Activated T-cell treated with anti-CD3 and anti-CD28 coated beads, Interleukin-2, amount 50 U/mL, for 4 hours (primary cell): Measurements from ENCODE around the gene SCO1. TPM values are rescaled to one million over a fixed set of nuclear protein-coding genes. Genes with fewer than 3 reads are reported as not detected.

Source experiments
- ATAC-seq, 2 donors: fragments of 200-7000 bp; cut with Tn5 transposase; one replicate each; pipeline ENCODE4 v1.10.0; 2021
- DNase-seq: peaks from one replicate; pipeline ENCODE4 v3.0.0-alpha.2; 2020
- H3K27me3 Mint-ChIP-seq: one replicate; pipeline ENCODE4 v1.8.0; 2021; ENCODE audit warnings: low read depth, mixed read lengths
- H3K36me3 Mint-ChIP-seq: one replicate; pipeline ENCODE4 v1.8.0; 2022; ENCODE audit warnings: mixed read lengths; ENCODE audit not compliant: insufficient read depth
- H3K4me1 Mint-ChIP-seq: one replicate; pipeline ENCODE4 v1.8.0; 2021; ENCODE audit warnings: low read depth, mixed read lengths
- H3K4me3 Mint-ChIP-seq: one replicate; pipeline ENCODE4 v1.8.0; 2021; ENCODE audit warnings: mild to moderate bottlenecking, moderate library complexity, mixed read lengths
- H3K9me3 Mint-ChIP-seq: one replicate; pipeline ENCODE4 v1.8.0; 2021; ENCODE audit warnings: mixed read lengths
- total RNA-seq, 3 donors: library from RNA; stranded (reverse); gene quantifications; one replicate each; pipeline ENCODE4 v1.2.1, GENCODE V29; 2021

Gene SCO1
- total RNA-seq, 3 donors from 2014 or later = 54.7 to 56.2 (median 55.7) TPM

DNA sequence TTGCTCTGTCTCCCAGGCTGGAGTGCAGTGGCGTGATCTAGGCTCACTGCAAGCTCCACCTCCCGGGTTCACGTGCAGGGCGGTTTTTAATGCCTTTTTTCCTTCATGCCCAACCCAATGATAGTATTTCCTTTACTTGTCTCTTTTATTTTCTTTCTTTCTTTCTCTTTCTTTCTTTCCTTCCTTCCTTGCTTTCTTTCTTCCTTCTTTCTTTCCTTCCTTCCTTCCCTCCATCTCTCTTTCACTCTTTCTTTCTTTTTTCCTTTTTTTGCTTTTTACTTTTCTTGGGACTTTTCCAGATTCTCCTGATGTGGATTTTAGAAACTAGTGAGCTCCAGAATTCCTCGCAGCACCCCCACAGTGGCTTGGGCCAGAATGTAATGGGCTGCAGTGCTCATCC lies 43.3 kb downstream of the SCO1 start:
- no peak for DNase-seq
- Mint-ChIP-seq H3K4me3 (no peak overlapping the region), H3K27me3 (no peaks in the 10 kb centered on the region), H3K4me1 (peaks cover 15% of the 10 kb centered on the region), H3K9me3 (no peaks in the 10 kb centered on the region), H3K36me3 (peaks cover 8% of the 10 kb centered on the region)
- no peak for ATAC-seq

DNA sequence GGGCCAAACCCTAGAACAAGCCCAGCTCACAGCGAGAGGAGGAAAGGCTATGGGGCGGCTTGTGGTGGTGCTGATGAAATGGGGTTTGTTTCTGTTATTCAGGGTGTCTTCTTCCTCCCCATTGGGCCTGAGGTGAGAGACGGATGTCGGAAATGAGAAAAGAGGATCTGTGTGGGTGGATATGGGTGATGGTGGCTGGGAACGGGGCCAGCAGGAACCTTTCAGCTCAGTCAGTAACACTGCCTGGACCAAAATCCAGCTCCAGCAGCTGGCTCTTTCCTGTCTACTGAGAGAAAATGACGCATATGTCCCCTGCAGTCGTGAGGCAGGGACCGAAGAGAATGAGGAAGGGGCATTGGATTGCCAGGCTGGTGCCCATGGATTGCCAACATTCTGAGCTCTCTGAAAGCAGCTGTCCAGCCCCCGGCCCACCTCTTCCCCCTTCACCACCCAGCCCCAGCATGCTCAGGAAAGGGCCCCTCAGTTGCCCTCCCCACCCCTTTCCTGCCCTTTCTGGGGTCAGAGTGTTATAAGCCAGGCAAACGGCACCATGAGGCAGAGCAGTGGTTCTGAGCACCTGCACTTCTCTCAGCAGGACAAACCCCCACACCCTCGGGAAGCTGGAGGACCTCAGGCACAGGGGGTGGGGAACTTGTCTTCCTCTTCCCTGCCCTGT lies 44.2 kb downstream of the SCO1 start:
- H3K4me3 Mint-ChIP-seq = no peak overlapping the region
- peaks cover 15% of the 10 kb centered on the region for H3K4me1 Mint-ChIP-seq
- ATAC-seq = peak; percentile 48 to 53
- peaks cover 5% of the 10 kb centered on the region for H3K36me3 Mint-ChIP-seq
- no peaks in the 10 kb centered on the region for H3K27me3 Mint-ChIP-seq
- DNase-seq = no peak
- H3K9me3 Mint-ChIP-seq = no peaks in the 10 kb centered on the region

DNA sequence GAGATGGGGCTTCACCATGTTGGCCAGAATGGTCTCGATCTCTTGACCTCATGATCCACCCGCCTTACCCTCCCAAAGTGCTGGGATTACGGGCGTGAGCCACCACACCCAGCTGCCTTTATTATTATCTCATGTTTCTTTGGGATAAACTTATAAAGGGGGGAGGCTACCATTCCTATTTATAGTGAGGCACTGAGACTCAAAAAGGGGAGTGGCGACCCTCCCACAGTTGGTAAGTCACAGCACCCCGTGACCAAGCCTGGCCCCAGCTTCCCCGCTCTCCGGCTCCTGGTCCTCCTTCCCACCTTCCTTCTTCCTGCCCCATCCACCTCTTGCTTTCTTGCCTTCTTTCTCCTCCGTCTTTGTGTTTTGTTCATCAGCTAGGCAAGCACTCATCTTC lies 45.4 kb downstream of the SCO1 start:
- Mint-ChIP-seq H3K27me3 (no peaks in the 10 kb centered on the region), H3K4me1 (peaks cover 15% of the 10 kb centered on the region), H3K9me3 (no peaks in the 10 kb centered on the region), H3K36me3 (peaks cover 5% of the 10 kb centered on the region), H3K4me3 (no peak overlapping the region)
- no peak for DNase-seq
- ATAC-seq = no peak

DNA sequence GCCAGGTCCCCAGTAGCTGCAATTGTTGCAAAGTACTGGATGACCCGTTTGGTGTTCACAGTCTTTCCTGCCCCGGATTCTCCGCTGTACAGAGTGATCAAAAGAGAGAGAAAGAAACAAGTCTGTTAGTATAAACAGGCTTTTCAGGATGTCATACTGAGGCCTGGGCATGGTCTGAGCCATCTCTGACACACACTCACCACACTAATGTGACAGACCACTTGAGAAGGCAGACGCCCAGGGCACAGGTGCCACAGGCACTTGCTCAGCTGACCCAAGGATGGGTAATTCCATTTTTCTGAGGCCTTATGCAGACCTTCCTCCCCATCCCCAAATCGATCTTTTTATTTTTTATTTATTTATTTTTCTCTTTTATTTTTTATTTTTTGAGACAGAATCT lies 47.7 kb downstream of the SCO1 start:
- Mint-ChIP-seq H3K27me3 (no peaks in the 10 kb centered on the region), H3K9me3 (no peaks in the 10 kb centered on the region), H3K36me3 (peaks cover 8% of the 10 kb centered on the region), H3K4me1 (peaks cover 17% of the 10 kb centered on the region), H3K4me3 (no peak overlapping the region)
- no peak for ATAC-seq
- no peak for DNase-seq

DNA sequence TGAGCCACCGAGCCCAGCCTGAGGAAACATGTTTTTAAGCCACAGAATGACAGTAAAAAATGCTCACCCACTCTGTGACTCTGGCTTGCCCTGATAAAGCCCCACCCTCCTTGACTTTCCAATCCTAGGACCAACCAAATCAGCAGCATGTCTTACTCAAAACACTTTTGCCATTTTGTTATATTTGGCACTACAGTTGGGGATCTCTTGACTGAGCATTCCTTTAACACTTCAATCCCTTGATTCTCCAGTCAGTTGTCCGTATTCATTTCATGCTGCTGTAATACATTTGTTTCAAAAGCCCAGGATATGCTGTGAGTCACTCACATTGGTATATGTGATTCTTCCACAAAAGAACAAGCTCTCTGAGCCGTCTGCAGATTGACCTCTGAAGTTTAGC lies 48.4 kb downstream of the SCO1 start:
- no peak for ATAC-seq
- Mint-ChIP-seq H3K9me3 (no peaks in the 10 kb centered on the region), H3K4me3 (no peak overlapping the region), H3K4me1 (peaks cover 15% of the 10 kb centered on the region), H3K27me3 (no peaks in the 10 kb centered on the region), H3K36me3 (peaks cover 9% of the 10 kb centered on the region)
- no peak for DNase-seq

DNA sequence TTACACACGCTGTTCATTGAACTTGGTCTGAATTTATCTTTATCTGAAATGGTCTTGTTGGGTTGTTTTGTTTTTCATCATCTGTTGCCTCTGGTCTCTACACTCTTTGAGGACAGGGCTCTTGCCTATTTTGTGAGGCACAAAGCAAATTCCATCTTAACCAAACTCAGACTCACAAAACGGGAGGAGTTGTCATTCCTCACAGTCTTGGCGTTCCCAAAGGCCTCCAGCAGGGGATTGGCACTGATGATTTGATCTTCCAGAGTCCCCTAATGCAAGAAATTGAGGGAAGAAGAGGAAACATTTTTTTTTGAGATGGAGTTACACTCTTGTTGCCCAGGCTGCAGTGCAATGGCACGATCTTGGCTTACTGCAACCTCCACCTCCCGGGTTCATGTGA lies 49.0 kb downstream of the SCO1 start:
- ATAC-seq (no peak), DNase-seq (no peak)
- Mint-ChIP-seq H3K9me3 (no peaks in the 10 kb centered on the region), H3K4me3 (no peak overlapping the region), H3K4me1 (peaks cover 9% of the 10 kb centered on the region), H3K36me3 (peaks cover 9% of the 10 kb centered on the region), H3K27me3 (no peaks in the 10 kb centered on the region)

DNA sequence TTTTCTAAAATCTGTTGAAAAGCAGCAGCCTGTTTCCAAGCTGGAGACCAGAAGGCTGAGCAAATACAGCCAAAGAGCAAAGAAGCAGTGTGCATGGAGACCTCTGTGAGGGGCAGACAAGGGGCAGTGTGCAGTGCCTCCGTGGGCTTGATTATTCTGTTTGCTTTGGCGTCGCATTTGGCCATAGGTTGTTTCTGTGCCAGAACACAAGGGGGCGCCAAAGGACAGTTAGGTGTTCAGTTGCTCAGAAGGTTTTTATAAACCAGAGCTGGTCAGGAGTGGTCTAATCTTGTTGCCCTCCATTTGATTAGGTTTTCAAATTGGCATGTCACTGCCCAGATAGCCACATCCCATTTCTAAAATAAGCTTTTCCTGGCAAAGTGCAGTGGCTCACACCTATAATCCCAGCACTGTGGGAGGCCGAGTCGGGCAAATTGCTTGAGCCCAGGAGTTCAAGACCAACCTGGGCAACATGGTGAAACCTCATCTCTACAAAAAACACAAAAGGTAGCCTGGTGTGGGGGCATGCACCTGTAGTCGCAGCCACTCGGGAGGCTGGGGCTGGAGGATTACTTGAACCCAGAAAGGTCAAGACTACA lies 50.8 kb downstream of the SCO1 start:
- Mint-ChIP-seq H3K4me1 (peaks cover 2% of the 10 kb centered on the region), H3K36me3 (peaks cover 19% of the 10 kb centered on the region), H3K4me3 (no peak overlapping the region), H3K27me3 (no peaks in the 10 kb centered on the region), H3K9me3 (no peaks in the 10 kb centered on the region)
- ATAC-seq = peak; percentile 61 to 63
- peak; percentile 71 for DNase-seq

DNA sequence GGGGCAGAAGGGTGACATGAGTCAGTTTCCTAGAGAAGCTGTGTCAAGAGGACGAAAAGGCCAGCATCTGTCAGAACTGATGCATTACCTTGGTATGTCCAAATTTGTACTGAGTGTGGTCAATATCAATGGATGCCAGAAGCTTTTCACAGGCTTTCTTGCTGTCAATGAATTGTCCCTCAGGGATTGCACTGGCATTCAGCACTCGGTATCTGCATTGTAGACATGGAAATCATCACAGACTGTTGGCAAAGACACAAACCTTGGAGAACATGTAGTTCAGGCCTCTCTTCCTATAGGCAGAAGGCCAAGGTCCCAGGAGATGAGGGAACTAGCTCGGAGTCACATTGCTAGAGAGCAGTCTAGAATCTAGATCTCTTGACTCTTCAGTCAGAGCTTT lies 56.9 kb downstream of the SCO1 start:
- Mint-ChIP-seq H3K27me3 (no peaks in the 10 kb centered on the region), H3K36me3 (peaks cover 50% of the 10 kb centered on the region), H3K4me3 (no peak overlapping the region), H3K9me3 (no peaks in the 10 kb centered on the region), H3K4me1 (peaks cover 1% of the 10 kb centered on the region)
- DNase-seq = no peak
- no peak for ATAC-seq

DNA sequence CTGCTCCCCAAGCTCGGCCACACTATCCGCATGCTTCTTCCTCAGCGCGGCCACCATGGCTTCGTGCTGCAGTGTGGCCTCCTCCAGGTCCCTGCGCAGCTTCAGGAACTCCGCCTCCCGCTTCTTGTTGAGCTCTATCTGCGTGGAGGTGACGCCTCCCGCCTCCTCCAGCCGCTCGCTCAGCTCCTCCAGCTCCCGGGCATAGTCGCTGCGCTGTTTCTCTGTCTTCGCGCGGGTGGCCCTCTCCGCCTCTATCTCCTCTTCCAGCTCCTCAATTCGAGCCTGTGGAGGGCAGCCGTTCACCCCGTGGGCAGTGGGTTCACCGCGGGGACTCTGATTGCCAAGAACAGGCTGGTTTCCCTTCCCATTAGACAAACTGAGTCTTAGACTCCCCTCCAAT lies 59.2 kb downstream of the SCO1 start:
- no peak for ATAC-seq
- no peak overlapping the region for H3K4me3 Mint-ChIP-seq
- peaks cover 5% of the 10 kb centered on the region for H3K4me1 Mint-ChIP-seq

DNA sequence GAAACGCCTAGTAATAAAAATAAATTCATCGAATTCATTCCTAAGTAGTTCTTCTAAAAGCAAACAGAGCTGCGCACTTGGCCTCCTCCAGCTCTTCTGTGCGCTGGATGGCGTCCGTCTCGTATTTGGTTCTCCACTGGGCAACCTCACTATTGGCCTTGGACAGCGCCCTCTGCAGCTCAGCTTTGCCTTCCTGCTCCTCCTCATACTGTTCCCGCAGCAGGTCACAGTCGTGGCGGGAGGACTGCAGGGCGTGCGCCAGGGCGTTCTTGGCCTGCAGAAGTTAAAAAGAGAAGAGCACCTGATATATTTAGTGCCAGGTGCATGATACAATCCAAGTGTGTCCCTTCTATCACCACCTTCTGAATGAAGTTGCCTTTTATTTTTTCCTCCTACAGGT lies 62.0 kb downstream of the SCO1 start:
- DNase-seq (no peak), ATAC-seq (no peak)
- no peak overlapping the region for H3K4me3 Mint-ChIP-seq
- H3K27me3 Mint-ChIP-seq = no peaks in the 10 kb centered on the region
- peaks cover 40% of the 10 kb centered on the region for H3K36me3 Mint-ChIP-seq
- no peaks in the 10 kb centered on the region for H3K9me3 Mint-ChIP-seq
- H3K4me1 Mint-ChIP-seq = peaks cover 7% of the 10 kb centered on the region

More for the DNA sequence above, 59.2 kb downstream of the SCO1 start:
- no peaks in the 10 kb centered on the region for H3K9me3 Mint-ChIP-seq
- no peaks in the 10 kb centered on the region for H3K27me3 Mint-ChIP-seq
- H3K36me3 Mint-ChIP-seq = peaks cover 48% of the 10 kb centered on the region
- no peak for DNase-seq

DNA sequence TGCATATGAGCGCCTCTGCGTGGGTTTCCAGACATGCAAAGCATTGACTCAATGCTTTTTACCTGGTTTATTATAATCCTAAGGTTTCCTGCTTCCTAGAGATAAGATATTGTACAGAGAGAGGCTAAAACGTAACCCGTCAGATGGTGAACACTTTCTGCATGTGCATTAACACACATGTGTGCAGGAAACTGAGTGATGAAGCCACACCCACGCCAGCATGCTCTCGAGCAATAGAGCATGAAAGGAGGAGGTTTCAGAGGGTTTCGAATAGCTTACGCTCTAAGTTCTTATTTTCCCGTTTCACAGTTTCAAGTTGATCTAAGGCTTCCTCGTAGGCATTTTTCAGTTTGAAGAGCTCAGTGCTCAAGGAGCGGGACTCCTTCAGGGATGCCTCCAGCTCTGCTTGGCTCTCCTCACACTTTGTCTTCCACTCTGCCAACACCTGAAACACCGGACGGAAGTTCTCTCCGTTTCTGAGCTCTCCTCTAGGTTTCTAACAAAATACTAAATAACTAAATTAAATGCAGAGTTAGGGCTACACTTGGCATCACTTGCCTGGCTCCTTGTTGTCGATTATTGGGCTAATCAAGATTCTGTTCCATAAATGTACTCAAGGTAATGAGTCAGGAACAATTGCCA lies 63.5 kb downstream of the SCO1 start:
- Mint-ChIP-seq H3K36me3 (peaks cover 35% of the 10 kb centered on the region), H3K9me3 (no peaks in the 10 kb centered on the region)
- DNase-seq = no peak

DNA sequence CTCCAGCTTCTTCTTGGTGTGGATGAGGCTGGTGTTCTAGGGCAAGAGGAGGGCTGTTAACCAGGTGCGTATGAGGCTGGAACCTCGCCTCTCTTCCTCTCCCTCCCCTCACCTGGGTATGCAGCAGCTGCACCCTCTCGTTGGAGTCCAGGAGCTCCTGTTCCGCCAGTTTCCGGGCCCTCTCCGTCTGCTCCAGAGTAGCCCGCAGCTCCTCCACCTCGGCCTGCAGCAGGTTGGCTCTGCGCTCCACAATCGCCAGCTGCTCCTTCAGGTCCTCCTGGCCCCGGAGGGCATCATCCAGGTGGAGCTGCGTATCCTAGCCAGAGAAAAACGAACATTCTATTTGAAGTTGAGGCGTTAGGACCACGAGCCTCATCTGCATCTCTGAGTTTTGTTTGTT lies 65.6 kb downstream of the SCO1 start:
- Mint-ChIP-seq H3K27me3 (no peaks in the 10 kb centered on the region), H3K36me3 (peaks cover 26% of the 10 kb centered on the region), H3K9me3 (no peaks in the 10 kb centered on the region), H3K4me1 (peaks cover 7% of the 10 kb centered on the region), H3K4me3 (no peak overlapping the region)
- DNase-seq (no peak), ATAC-seq (no peak)

More for the DNA sequence above, 63.5 kb downstream of the SCO1 start:
- H3K4me3 Mint-ChIP-seq = no peak overlapping the region
- H3K4me1 Mint-ChIP-seq = peaks cover 7% of the 10 kb centered on the region
- H3K27me3 Mint-ChIP-seq = no peaks in the 10 kb centered on the region
- peak; percentile 14 to 51 for ATAC-seq

DNA sequence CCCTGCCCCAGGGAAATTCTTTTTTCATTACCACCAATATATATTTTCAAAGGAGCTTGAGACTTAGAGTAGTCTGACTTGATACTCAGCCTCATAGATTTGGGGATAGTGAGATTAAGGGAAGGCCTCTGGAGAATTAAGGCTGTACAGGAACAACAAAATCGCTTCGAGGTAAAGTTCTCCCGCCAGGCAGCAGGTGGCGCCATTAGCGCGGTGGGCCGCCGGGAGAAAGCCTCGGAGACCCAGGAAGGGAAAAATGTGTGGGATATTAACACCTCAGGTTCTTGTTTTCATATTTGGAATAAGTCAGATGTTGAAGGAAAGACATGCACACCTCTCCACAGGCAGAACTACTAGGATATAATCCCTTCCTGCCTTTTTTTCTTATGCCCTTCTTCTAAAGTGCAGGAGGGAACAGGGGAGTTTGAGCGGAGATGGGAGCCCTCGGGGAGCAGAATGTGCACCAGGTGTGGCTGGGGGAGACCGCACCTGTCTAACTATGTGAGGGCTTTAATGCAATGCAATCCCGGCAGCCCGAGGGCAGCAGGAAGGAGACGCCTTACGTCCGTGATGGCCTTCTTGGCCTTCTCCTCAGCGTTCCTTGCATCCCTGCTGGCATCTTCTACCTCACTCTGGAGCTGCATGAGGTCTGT lies 66.2 kb downstream of the SCO1 start:
- no peak for ATAC-seq
- Mint-ChIP-seq H3K4me1 (peaks cover 7% of the 10 kb centered on the region), H3K4me3 (no peak overlapping the region), H3K36me3 (peaks cover 26% of the 10 kb centered on the region), H3K27me3 (no peaks in the 10 kb centered on the region), H3K9me3 (no peaks in the 10 kb centered on the region)
- no peak for DNase-seq

DNA sequence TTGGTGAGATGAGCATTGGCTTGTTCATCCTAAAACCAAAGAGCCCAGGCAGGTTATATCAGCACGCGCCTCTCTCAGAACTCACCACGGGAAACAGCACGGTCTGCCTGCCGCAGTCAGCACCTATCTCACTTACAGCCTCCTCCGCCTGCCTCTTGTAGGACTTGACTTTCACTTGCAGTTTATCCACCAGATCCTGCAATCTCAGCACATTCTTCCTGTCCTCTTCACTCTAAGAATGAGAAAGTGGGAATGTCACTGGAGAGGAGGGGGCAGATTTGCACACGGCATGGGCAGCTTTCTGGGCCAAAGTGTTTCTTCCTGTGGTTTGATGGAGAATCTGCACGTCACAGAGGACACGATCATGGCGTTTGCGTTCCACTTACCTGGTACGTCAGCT lies 67.6 kb downstream of the SCO1 start:
- Mint-ChIP-seq H3K36me3 (peaks cover 20% of the 10 kb centered on the region), H3K4me3 (no peak overlapping the region), H3K4me1 (peaks cover 5% of the 10 kb centered on the region), H3K9me3 (no peaks in the 10 kb centered on the region), H3K27me3 (no peaks in the 10 kb centered on the region)
- ATAC-seq (no peak), DNase-seq (no peak)
